ENCODE data around the gene PXT1. TPM values are rescaled to one million over a fixed set of nuclear protein-coding genes. Genes with fewer than 3 reads are reported as not detected.

The PXT1 gene
- polyA plus RNA-seq, 1 donor (not counting 4 experiments of a cell fraction or from before 2014, with no cell fraction given), result 0.08 TPM

DNA sequence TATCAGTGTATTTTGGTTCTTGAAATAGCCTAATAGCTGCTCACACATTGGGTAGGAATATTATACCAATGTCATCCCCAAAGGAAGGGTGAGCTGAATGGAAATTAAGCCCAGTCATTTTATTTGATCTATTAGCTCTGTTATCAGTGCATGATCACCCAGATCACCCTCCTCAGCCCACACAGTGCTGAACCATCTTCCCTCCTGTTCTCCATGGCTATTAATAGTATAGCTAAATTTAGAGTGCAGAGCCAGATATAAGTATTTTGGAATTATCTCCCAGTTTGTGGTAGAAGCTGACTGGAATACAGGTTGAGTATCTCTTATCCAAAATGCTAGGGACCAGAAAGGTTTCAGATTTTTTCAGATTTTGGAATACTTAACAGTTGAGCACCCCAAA is 45.6 kb upstream of the PXT1 start:
- H3K36me3 ChIP-seq (ENCODE audit: control insufficient read depth in 2 of 2, extremely low read depth in 1 of 2, insufficient read depth in 2 of 2, low read length in 2 of 2), result peaks cover 5 to 12% of the 10 kb centered on the region in 2 experiments
- dilution Hi-C loops (cut with MboI; ENCODE audit: extremely low pct_ligation_motif_present, low sequenced_read_pairs), result no loop called here
- no peak overlapping the region for H3K4me3 ChIP-seq (ENCODE audit: control insufficient read depth in 2 of 3, extremely low read depth in 1 of 3, insufficient read depth in 2 of 3, low read depth in 1 of 3, low read length in 3 of 3)
- no peak overlapping the region for H3K4me2 ChIP-seq (ENCODE audit: control insufficient read depth, extremely low read depth, insufficient read depth, low read depth, low read length)
- TF ChIP-seq EZH2 (IDR thresholded peaks at IDR 0.05; ENCODE audit: low read length) (no peak), CTCF (optimal IDR thresholded peaks at IDR 0.05 in 1 of 3, IDR thresholded peaks at IDR 0.05 in 1 of 3, conservative IDR thresholded peaks at IDR 0.05 in 1 of 3; ENCODE audit: extremely low read depth in 1 of 3, insufficient read depth in 2 of 3, low read length in 3 of 3) (no peak)
- FAIRE-seq (no peak), DNase-seq (ENCODE audit: low read depth, low spot score) (no peak)
- H3K9me1 ChIP-seq (ENCODE audit: control insufficient read depth, extremely low read depth, insufficient read depth, low read length), result peaks cover 2% of the 10 kb centered on the region
- no peaks in the 10 kb centered on the region for H3K79me2 ChIP-seq (ENCODE audit: control insufficient read depth, insufficient read depth, low read length)
- H2AFZ ChIP-seq (ENCODE audit: control insufficient read depth, low read length), result no peak overlapping the region
- H3K9ac ChIP-seq (ENCODE audit: control insufficient read depth, extremely low read depth, insufficient read depth, low read length), result no peak overlapping the region
- no peak overlapping the region for H3K27ac ChIP-seq (ENCODE audit: control insufficient read depth, insufficient read depth, low read length)
- H4K20me1 ChIP-seq (ENCODE audit: control insufficient read depth, extremely low read depth, insufficient read depth, low read length), result no peaks in the 10 kb centered on the region
- no peaks in the 10 kb centered on the region for H3K27me3 ChIP-seq (ENCODE audit: control insufficient read depth, extremely low read depth, insufficient read depth, low read length)
- no peaks in the 10 kb centered on the region for H3K9me3 ChIP-seq (ENCODE audit: control insufficient read depth, low read depth, low read length)
- H3K4me1 ChIP-seq (ENCODE audit: control insufficient read depth, extremely low read depth, insufficient read depth, low read length), result no peaks in the 10 kb centered on the region

DNA sequence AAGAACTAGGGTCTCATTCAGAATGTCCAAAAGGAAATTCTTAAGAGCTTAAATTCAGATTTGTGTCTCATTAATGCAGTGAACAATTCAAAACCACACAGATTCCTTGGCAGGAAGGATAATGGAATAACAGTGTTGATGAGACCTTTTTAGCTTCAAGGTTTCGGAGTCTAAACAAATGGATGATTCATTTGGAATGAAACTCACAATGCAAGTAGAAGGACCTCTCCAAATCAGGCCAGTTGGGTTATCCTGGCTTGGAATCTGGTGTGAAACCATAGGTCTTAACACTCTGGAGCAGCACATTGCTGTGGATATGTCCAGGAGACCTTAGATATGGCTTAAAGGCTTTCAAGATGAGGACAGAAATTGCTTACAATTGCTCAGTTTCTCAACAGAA is 45.0 kb upstream of the PXT1 start:
- Histone ChIP-seq H3K27ac (ENCODE audit: control insufficient read depth, insufficient read depth, low read length) (no peak overlapping the region), H3K9me1 (ENCODE audit: control insufficient read depth, extremely low read depth, insufficient read depth, low read length) (peaks cover 2% of the 10 kb centered on the region), H2AFZ (ENCODE audit: control insufficient read depth, low read length) (no peak overlapping the region), H3K4me2 (ENCODE audit: control insufficient read depth, extremely low read depth, insufficient read depth, low read depth, low read length) (no peak overlapping the region), H3K79me2 (ENCODE audit: control insufficient read depth, insufficient read depth, low read length) (no peaks in the 10 kb centered on the region), H3K36me3 (ENCODE audit: control insufficient read depth in 2 of 2, extremely low read depth in 1 of 2, insufficient read depth in 2 of 2, low read length in 2 of 2) (peaks cover 5 to 12% of the 10 kb centered on the region in 2 experiments), H3K27me3 (ENCODE audit: control insufficient read depth, extremely low read depth, insufficient read depth, low read length) (no peaks in the 10 kb centered on the region), H3K9ac (ENCODE audit: control insufficient read depth, extremely low read depth, insufficient read depth, low read length) (no peak overlapping the region), H3K4me3 (ENCODE audit: control insufficient read depth in 2 of 3, extremely low read depth in 1 of 3, insufficient read depth in 2 of 3, low read depth in 1 of 3, low read length in 3 of 3) (no peak overlapping the region), H4K20me1 (ENCODE audit: control insufficient read depth, extremely low read depth, insufficient read depth, low read length) (no peaks in the 10 kb centered on the region), H3K9me3 (ENCODE audit: control insufficient read depth, low read depth, low read length) (no peaks in the 10 kb centered on the region), H3K4me1 (ENCODE audit: control insufficient read depth, extremely low read depth, insufficient read depth, low read length) (no peaks in the 10 kb centered on the region)
- dilution Hi-C loops (cut with MboI; ENCODE audit: extremely low pct_ligation_motif_present, low sequenced_read_pairs), result no loop called here
- FAIRE-seq, result no peak
- no peak for TF ChIP-seq CTCF (optimal IDR thresholded peaks at IDR 0.05 in 1 of 3, IDR thresholded peaks at IDR 0.05 in 1 of 3, conservative IDR thresholded peaks at IDR 0.05 in 1 of 3; ENCODE audit: extremely low read depth in 1 of 3, insufficient read depth in 2 of 3, low read length in 3 of 3)
- TF ChIP-seq EZH2 (IDR thresholded peaks at IDR 0.05; ENCODE audit: low read length), result no peak
- no peak for DNase-seq (ENCODE audit: low read depth, low spot score)

All from keratinocyte (primary cell).